ENCODE data around the gene NARS2.

NARS2 gene

GRCh38 chr11:78428266-78428636 lies 146.4 kb downstream of the NARS2 start:
- DNase-seq = no peak

GRCh38 chr11:78427615-78428265 lies 146.9 kb downstream of the NARS2 start:
- DNase-seq = no peak

GRCh38 chr11:78426845-78427244 lies 147.8 kb downstream of the NARS2 start:
- no peak for DNase-seq

GRCh38 chr11:78425399-78426070 lies 149.1 kb downstream of the NARS2 start:
- no peak for DNase-seq

- no peak for DNase-seq
These were observed 150.1 kb downstream of the NARS2 start for GRCh38 chr11:78424334-78425270.

- DNase-seq = no peak
These were observed 151.4 kb downstream of the NARS2 start for GRCh38 chr11:78423241-78423640.

- DNase-seq = no peak
These were observed 153.9 kb downstream of the NARS2 start for GRCh38 chr11:78420796-78421209.

- peak; percentile 60 for DNase-seq
These were observed 154.4 kb downstream of the NARS2 start for GRCh38 chr11:78420255-78420764.

GRCh38 chr11:78419327-78419726 lies 155.3 kb downstream of the NARS2 start:
- no peak for DNase-seq

GRCh38 chr11:78418584-78419211 lies 156.0 kb downstream of the NARS2 start:
- no peak for DNase-seq

GRCh38 chr11:78417888-78418583 lies 156.6 kb downstream of the NARS2 start:
- DNase-seq = peak; percentile 93

GRCh38 chr11:78417175-78417887 lies 157.3 kb downstream of the NARS2 start, which contains the start of gene GAB2:
TSS of gene GAB2 (minus strand) at chr11:78417820. CDS start at chr11:78417720, 100 bp downstream.
- peak; percentile 60 for DNase-seq

- peak; percentile 84 for DNase-seq
These were observed 158.1 kb downstream of the NARS2 start for GRCh38 chr11:78416285-78417174.

- DNase-seq = no peak
These were observed 159.3 kb downstream of the NARS2 start for GRCh38 chr11:78415338-78415737.

- no peak for DNase-seq
These were observed 160.2 kb downstream of the NARS2 start for GRCh38 chr11:78414321-78415051.

- no peak for DNase-seq
These were observed 166.0 kb downstream of the NARS2 start for GRCh38 chr11:78408619-78409018.

GRCh38 chr11:78406568-78407196 lies 168.0 kb downstream of the NARS2 start:
- DNase-seq = no peak

- DNase-seq = no peak
These were observed 168.9 kb downstream of the NARS2 start for GRCh38 chr11:78405805-78406204.

GRCh38 chr11:78403781-78404180 lies 170.9 kb downstream of the NARS2 start:
- DNase-seq = no peak
